ENCODE measurements around the gene GRM7. TPM values are rescaled to one million over a fixed set of nuclear protein-coding genes. Genes with fewer than 3 reads are reported as not detected.

The GRM7 gene
- total and polyA plus RNA-seq, 4 experiments from 2014 or later, result not detected

DNA sequence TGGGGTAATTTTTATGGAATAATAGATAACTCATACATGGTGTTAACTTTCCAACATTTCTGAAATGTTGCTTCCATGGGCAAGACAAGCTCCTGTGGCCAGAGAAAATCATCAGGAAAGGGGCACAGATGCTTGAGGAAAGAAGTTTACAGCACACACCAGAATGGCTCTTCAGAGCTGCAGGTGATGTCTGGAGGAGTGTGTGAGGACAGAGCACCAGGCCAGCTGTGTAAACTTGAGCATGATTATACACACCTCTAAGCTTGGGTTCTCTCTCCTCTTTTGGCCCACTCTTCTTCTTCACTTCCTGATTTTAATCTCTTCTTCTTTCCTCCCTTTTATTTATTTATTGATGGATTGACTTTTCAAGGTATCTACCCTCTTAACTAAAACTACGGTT lies 676.0 kb downstream of the GRM7 start:
- CTCF ChIA-PET (ENCODE audit: partially characterized antibody), result no interaction called here
- H3K36me3 ChIP-seq (ENCODE audit: insufficient read depth, low read length), result no peaks in the 10 kb centered on the region
- intact Hi-C loops (cut with micrococcal nuclease), result no loop called here
- Mint-ChIP-seq H3K4me3 (no peak overlapping the region), H3K36me3 (no peaks in the 10 kb centered on the region), H3K27me3 (no peaks in the 10 kb centered on the region), H3K9me3 (peaks cover 0 to 14% (median 0%) of the 10 kb centered on the region in 8 donors), H3K27ac (no peak overlapping the region), H3K4me1 (no peaks in the 10 kb centered on the region)
- no peaks in the 10 kb centered on the region for H3K9me3 ChIP-seq (ENCODE audit: control insufficient read depth in 1 of 2, low read length in 2 of 2)
- no peak for DNase-seq
- POLR2A ChIA-PET (ENCODE audit: partially characterized antibody), result no interaction called here
- H3K27me3 ChIP-seq (ENCODE audit: insufficient read depth, low read length), result no peaks in the 10 kb centered on the region
- H3K27ac ChIP-seq (ENCODE audit: low read depth, low read length), result no peak overlapping the region
- no peaks in the 10 kb centered on the region for H3K4me1 ChIP-seq (ENCODE audit: insufficient read depth, low read length)
- no peak overlapping the region for H3K4me3 ChIP-seq (ENCODE audit: low read length in 2 of 2)

DNA sequence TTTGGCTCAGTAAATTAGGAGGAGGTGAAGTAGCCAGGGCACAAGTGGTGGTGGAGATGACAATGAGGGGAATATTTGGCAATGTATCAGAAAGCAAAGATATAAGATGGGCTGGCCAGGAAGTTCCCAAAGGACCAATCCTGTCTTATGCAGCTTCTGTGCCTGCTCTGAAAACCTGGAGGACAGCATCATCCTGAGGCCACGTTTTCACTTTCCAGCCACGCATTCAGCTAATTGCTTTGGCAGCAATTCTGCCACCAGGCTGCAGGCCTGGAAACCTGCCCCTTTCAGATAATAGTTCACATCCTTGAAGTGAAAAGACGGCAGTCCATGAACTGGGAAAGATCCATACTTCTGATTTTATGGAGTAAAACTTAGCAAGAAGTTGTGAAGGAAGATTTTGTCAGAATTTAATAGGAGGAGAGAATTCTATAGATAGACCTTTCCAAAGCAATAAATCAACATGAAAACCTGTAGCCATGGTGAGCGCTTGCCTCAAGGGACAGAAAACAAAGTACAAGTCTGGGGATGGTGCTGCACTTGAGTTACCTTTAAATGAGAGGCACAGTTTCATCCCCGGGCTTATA lies 682.5 kb downstream of the GRM7 start:
- Mint-ChIP-seq H3K27me3 (no peaks in the 10 kb centered on the region), H3K4me1 (no peaks in the 10 kb centered on the region), H3K9me3 (peaks cover 0 to 5% (median 0%) of the 10 kb centered on the region in 8 donors), H3K4me3 (no peak overlapping the region), H3K36me3 (no peaks in the 10 kb centered on the region), H3K27ac (no peak overlapping the region)
- no peak for DNase-seq
- Histone ChIP-seq H3K4me3 (ENCODE audit: low read length in 2 of 2) (no peak overlapping the region), H3K27me3 (ENCODE audit: insufficient read depth, low read length) (no peaks in the 10 kb centered on the region), H3K36me3 (ENCODE audit: insufficient read depth, low read length) (no peaks in the 10 kb centered on the region), H3K27ac (ENCODE audit: low read depth, low read length) (no peak overlapping the region), H3K4me1 (ENCODE audit: insufficient read depth, low read length) (no peaks in the 10 kb centered on the region), H3K9me3 (ENCODE audit: control insufficient read depth in 1 of 2, low read length in 2 of 2) (no peaks in the 10 kb centered on the region)
- POLR2A ChIA-PET (ENCODE audit: partially characterized antibody), result no interaction called here
- CTCF ChIA-PET (ENCODE audit: partially characterized antibody), result no interaction called here
- intact Hi-C loops (cut with micrococcal nuclease), result no loop called here

DNA sequence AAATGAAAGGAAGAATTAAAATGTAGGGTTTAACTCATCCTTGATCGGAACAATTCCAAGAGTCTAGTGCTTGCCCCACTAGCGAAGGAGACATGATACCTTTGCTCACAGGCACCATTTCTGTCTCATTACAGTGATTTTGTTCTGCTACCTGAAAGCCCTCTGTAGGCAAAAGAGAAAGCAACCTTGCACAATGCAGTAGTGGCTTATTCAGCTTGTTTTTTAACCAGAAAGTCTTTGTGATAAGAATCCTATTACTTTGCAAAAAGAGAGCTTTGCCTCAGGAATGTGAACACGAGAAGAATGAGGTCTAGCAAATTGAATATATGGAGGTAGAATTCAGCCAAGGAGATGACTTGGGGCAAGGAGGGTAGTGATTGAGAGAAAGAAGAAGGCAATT lies 684.4 kb downstream of the GRM7 start:
- no peaks in the 10 kb centered on the region for H3K4me1 Mint-ChIP-seq
- no peak overlapping the region for H3K27ac Mint-ChIP-seq
- DNase-seq, result no peak
- Histone ChIP-seq H3K36me3 (ENCODE audit: insufficient read depth, low read length) (no peaks in the 10 kb centered on the region), H3K4me3 (ENCODE audit: low read length in 2 of 2) (no peak overlapping the region), H3K9me3 (ENCODE audit: control insufficient read depth in 1 of 2, low read length in 2 of 2) (no peaks in the 10 kb centered on the region), H3K27me3 (ENCODE audit: insufficient read depth, low read length) (no peaks in the 10 kb centered on the region), H3K27ac (ENCODE audit: low read depth, low read length) (no peak overlapping the region), H3K4me1 (ENCODE audit: insufficient read depth, low read length) (no peaks in the 10 kb centered on the region)
- H3K4me3 Mint-ChIP-seq, result no peak overlapping the region
- ChIA-PET POLR2A (ENCODE audit: partially characterized antibody) (no interaction called here), CTCF (ENCODE audit: partially characterized antibody) (no interaction called here)
- no peaks in the 10 kb centered on the region for H3K36me3 Mint-ChIP-seq
- no peaks in the 10 kb centered on the region for H3K27me3 Mint-ChIP-seq
- intact Hi-C loops (cut with micrococcal nuclease), result no loop called here
- H3K9me3 Mint-ChIP-seq, result peaks cover 0 to 5% (median 0%) of the 10 kb centered on the region in 8 donors

DNA sequence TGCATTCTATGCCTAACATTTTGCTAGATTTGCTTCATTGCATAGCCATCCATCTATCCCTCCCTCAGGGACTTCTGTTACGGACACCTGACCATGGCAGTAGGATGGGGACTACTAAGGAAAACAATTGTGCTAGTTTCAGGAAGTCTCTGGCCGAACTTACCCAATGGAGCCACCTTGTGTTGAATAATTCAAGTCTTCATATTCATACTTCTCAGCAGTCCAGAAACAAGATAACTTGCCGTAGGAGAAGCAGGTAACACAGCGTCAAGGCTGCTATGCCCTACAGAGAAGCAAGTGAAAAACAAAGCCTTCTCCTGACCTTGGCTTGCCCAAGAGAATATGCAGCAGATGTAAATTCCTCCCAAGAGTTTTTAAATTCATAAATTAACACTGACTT lies 685.3 kb downstream of the GRM7 start:
- Mint-ChIP-seq H3K36me3 (no peaks in the 10 kb centered on the region), H3K4me3 (no peak overlapping the region), H3K4me1 (no peaks in the 10 kb centered on the region), H3K27me3 (no peaks in the 10 kb centered on the region), H3K27ac (no peak overlapping the region), H3K9me3 (peaks cover 0 to 5% (median 0%) of the 10 kb centered on the region in 8 donors)
- ChIA-PET CTCF (ENCODE audit: partially characterized antibody) (no interaction called here), POLR2A (ENCODE audit: partially characterized antibody) (no interaction called here)
- Histone ChIP-seq H3K27me3 (ENCODE audit: insufficient read depth, low read length) (no peaks in the 10 kb centered on the region), H3K4me1 (ENCODE audit: insufficient read depth, low read length) (no peaks in the 10 kb centered on the region), H3K9me3 (ENCODE audit: control insufficient read depth in 1 of 2, low read length in 2 of 2) (no peaks in the 10 kb centered on the region), H3K36me3 (ENCODE audit: insufficient read depth, low read length) (no peaks in the 10 kb centered on the region), H3K27ac (ENCODE audit: low read depth, low read length) (no peak overlapping the region), H3K4me3 (ENCODE audit: low read length in 2 of 2) (no peak overlapping the region)
- DNase-seq, result no peak
- intact Hi-C loops (cut with micrococcal nuclease), result no loop called here

DNA sequence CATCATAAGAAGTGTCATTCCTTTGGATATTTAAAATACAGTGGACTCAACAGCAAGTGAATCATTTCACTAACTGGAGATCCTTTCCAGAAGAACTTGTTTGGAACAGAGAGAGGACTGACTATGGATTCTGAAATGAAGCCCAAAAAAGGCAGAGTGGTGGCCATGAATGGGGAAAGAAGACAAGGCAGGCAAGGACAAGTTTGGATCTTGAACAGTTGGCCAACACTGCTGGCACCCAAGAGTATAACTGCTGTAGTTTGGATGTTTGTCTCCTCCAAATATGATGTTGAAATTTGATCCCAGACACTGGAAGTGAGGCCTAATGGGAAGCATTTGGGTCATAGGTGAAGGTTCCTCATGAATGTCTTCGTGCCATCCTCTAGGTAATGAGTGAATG lies 686.9 kb downstream of the GRM7 start:
- Mint-ChIP-seq H3K36me3 (peaks cover 0 to under 1% of the 10 kb centered on the region in 2 donors), H3K27me3 (no peaks in the 10 kb centered on the region), H3K4me1 (no peaks in the 10 kb centered on the region), H3K27ac (no peak overlapping the region), H3K9me3 (peaks cover 0 to 12% (median 4%) of the 10 kb centered on the region in 8 donors), H3K4me3 (no peak overlapping the region)
- intact Hi-C loops (cut with micrococcal nuclease), result no loop called here
- no peaks in the 10 kb centered on the region for H3K27me3 ChIP-seq (ENCODE audit: insufficient read depth, low read length)
- no peaks in the 10 kb centered on the region for H3K9me3 ChIP-seq (ENCODE audit: control insufficient read depth in 1 of 2, low read length in 2 of 2)
- H3K36me3 ChIP-seq (ENCODE audit: insufficient read depth, low read length), result no peaks in the 10 kb centered on the region
- H3K4me1 ChIP-seq (ENCODE audit: insufficient read depth, low read length), result no peaks in the 10 kb centered on the region
- no peak overlapping the region for H3K4me3 ChIP-seq (ENCODE audit: low read length in 2 of 2)
- no peak for DNase-seq
- POLR2A ChIA-PET (ENCODE audit: partially characterized antibody), result no interaction called here
- no peak overlapping the region for H3K27ac ChIP-seq (ENCODE audit: low read depth, low read length)
- CTCF ChIA-PET (ENCODE audit: partially characterized antibody), result no interaction called here

DNA sequence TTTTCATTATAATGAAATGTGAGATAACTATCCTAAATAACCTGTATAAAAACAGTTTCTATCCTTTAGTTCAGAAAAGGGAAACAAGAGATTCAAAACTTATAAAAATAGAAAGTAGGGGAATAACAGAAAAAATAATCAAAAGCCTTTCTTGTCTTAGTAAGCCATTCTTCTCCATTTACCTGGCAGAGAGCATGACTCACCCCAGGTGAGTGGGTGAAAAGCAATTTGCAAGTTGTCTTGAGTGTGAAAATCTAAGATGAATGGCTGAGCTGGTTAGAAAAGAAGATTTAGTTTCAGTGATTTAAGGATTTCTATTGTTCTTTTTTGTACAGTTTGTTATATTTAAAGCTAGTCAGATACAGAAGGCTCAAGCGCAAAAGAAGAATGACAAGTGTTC lies 702.0 kb downstream of the GRM7 start:
- Mint-ChIP-seq H3K4me1 (no peaks in the 10 kb centered on the region), H3K4me3 (no peak overlapping the region), H3K27me3 (peaks cover 0 to 1% of the 10 kb centered on the region in 2 donors), H3K27ac (no peak overlapping the region), H3K36me3 (no peaks in the 10 kb centered on the region), H3K9me3 (peaks cover 0 to 3% (median 0%) of the 10 kb centered on the region in 8 donors)
- ChIA-PET CTCF (ENCODE audit: partially characterized antibody) (no interaction called here), POLR2A (ENCODE audit: partially characterized antibody) (no interaction called here)
- no peaks in the 10 kb centered on the region for H3K36me3 ChIP-seq (ENCODE audit: insufficient read depth, low read length)
- no peak overlapping the region for H3K4me3 ChIP-seq (ENCODE audit: low read length in 2 of 2)
- intact Hi-C loops (cut with micrococcal nuclease), result no loop called here
- H3K4me1 ChIP-seq (ENCODE audit: insufficient read depth, low read length), result no peaks in the 10 kb centered on the region
- no peaks in the 10 kb centered on the region for H3K9me3 ChIP-seq (ENCODE audit: control insufficient read depth in 1 of 2, low read length in 2 of 2)
- no peak overlapping the region for H3K27ac ChIP-seq (ENCODE audit: low read depth, low read length)
- no peaks in the 10 kb centered on the region for H3K27me3 ChIP-seq (ENCODE audit: insufficient read depth, low read length)
- DNase-seq, result no peak

DNA sequence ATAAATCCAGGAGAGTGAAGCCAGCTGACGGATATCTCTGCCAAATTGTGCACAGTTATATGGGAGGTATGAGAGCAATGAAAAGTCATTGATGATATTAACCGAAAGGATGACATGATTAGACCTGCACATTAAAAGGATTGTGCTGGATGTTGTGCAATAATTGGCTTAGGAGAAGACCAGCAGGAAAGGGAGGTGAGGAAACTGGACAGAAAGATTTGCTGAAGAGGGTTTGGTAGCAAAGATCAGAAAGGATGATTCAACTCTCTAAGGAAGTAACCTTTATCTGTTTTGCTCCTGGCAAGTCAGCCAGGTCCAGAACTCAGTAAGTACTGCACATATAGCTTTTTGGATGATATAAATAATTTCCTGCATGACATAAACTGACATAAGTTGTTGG lies 704.7 kb downstream of the GRM7 start:
- DNase-seq, result no peak

DNA sequence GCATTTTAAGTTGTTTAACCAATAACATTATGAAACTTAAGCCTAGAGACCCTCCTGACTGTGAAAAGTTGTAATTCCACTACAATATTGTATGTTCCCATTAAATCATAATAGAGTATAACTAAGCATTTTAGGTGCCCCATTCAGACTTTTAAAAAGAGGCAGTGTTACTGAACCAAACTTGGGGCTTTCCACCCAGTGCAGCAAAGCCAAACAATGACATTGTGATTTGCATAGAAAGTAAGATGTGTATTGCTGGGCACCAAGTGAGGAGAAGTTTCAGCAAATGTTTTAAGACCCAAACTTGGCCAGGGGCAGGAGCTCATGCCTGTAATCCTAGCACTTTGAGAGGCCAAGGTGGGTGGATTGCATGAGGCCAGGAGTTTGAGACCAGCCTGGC lies 706.2 kb downstream of the GRM7 start:
- Histone ChIP-seq H3K4me1 (ENCODE audit: insufficient read depth, low read length) (no peaks in the 10 kb centered on the region), H3K27ac (ENCODE audit: low read depth, low read length) (no peak overlapping the region), H3K9me3 (ENCODE audit: control insufficient read depth in 1 of 2, low read length in 2 of 2) (no peaks in the 10 kb centered on the region), H3K36me3 (ENCODE audit: insufficient read depth, low read length) (no peaks in the 10 kb centered on the region), H3K27me3 (ENCODE audit: insufficient read depth, low read length) (no peaks in the 10 kb centered on the region), H3K4me3 (ENCODE audit: low read length in 2 of 2) (no peak overlapping the region)
- H3K36me3 Mint-ChIP-seq, result no peaks in the 10 kb centered on the region
- POLR2A ChIA-PET (ENCODE audit: partially characterized antibody), result no interaction called here
- no peaks in the 10 kb centered on the region for H3K4me1 Mint-ChIP-seq
- no peak overlapping the region for H3K4me3 Mint-ChIP-seq
- no peak overlapping the region for H3K27ac Mint-ChIP-seq
- peaks cover 0 to 1% of the 10 kb centered on the region in 2 donors for H3K27me3 Mint-ChIP-seq
- no peak for DNase-seq
- CTCF ChIA-PET (ENCODE audit: partially characterized antibody), result no interaction called here
- intact Hi-C loops (cut with micrococcal nuclease), result no loop called here
- peaks cover 0 to 21% (median 13%) of the 10 kb centered on the region in 8 donors for H3K9me3 Mint-ChIP-seq

More for the DNA sequence above, 704.7 kb downstream of the GRM7 start:
- H3K27me3 Mint-ChIP-seq, result peaks cover 0 to 1% of the 10 kb centered on the region in 2 donors
- Histone ChIP-seq H3K9me3 (ENCODE audit: control insufficient read depth in 1 of 2, low read length in 2 of 2) (no peaks in the 10 kb centered on the region), H3K4me1 (ENCODE audit: insufficient read depth, low read length) (no peaks in the 10 kb centered on the region), H3K27ac (ENCODE audit: low read depth, low read length) (no peak overlapping the region), H3K36me3 (ENCODE audit: insufficient read depth, low read length) (no peaks in the 10 kb centered on the region), H3K4me3 (ENCODE audit: low read length in 2 of 2) (no peak overlapping the region), H3K27me3 (ENCODE audit: insufficient read depth, low read length) (no peaks in the 10 kb centered on the region)
- intact Hi-C loops (cut with micrococcal nuclease), result no loop called here
- H3K36me3 Mint-ChIP-seq, result no peaks in the 10 kb centered on the region
- ChIA-PET POLR2A (ENCODE audit: partially characterized antibody) (no interaction called here), CTCF (ENCODE audit: partially characterized antibody) (no interaction called here)
- no peak overlapping the region for H3K4me3 Mint-ChIP-seq
- no peak overlapping the region for H3K27ac Mint-ChIP-seq
- H3K9me3 Mint-ChIP-seq, result peaks cover 0 to 9% (median 6%) of the 10 kb centered on the region in 8 donors
- H3K4me1 Mint-ChIP-seq, result no peaks in the 10 kb centered on the region

All from CD4-positive, alpha-beta memory T cell (primary cell).